ENCODE data around the gene CCDC170.
"Not testable (repeated sequence)": the region's sequence is repeated elsewhere in the genome, so short reads cannot be mapped to it uniquely, and the experiment has no call there.

The CCDC170 gene

DNA sequence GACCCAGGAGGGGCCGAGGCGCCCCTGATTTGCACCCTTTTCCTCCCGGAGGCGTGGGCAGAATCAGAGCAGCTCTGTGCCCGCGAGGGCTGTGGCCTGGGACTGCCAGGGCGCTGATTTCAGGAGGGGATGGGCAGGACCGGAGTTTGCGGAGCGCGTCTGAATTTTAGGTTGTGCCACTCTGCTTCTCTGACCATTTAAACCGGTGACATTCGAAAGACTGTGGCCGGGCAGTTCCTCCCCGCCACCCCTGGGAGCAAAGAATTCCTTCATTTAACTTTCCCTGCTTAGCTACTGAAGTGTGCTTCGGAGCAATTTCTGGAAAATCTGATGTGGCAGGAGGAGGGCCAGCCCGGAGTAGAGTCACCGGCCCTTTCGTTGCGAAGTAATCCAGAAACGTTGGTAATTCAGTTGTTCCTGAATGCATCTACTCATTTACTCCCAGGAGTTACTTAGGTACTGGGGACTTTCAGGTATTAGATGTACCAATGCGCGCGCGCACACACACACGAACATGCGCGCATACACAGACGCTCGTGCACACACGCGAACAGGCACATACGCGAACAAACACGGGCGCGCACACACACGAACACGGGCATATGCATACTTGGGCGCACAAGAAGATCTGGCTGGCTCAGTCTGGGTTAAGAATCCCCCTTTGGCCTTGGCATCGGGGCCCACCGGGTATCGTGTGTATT lies 568 bp downstream of the CCDC170 start:
- no peak for DNase-seq (ENCODE audit: low read depth)

DNA sequence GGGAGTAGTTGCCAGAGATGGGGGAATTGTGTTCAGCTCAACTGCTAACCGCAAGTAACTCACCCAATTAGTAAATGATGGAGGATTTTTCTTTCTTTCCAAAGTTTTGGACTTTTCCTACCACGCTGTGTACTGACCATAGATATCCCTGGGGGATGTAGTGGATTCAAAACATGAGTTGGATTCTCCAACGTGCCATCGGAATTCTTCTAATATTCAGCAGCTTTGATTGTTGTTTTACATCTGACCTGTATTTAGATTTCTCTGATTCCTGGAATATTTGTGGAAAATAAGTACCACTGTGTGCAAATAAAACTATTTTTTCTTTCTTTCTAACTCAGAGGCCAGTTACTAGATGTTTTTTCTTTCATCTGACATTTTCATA lies 1.1 kb downstream of the CCDC170 start:
- no peak for DNase-seq (ENCODE audit: low read depth)

DNA sequence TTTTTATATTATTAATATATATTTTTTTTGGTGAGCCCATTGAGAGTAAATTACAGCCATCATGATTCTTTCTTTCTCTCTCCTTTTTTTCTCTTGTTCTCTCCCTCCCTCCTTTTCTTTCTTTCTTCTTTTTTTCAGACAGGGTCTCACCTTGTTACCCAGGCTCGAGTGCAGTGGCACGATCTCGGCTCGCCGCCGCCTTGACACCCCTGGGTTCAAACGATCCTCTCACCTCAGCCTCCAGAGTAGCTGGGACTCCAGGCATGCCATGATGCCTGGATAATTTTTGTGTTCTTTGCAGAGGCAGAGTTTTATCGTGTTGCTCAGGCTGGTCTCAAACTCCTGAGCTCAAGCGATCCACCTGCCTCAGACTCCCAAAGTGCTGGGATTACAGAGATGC lies 1.6 kb downstream of the CCDC170 start:
- no peak for DNase-seq (ENCODE audit: low read depth)

DNA sequence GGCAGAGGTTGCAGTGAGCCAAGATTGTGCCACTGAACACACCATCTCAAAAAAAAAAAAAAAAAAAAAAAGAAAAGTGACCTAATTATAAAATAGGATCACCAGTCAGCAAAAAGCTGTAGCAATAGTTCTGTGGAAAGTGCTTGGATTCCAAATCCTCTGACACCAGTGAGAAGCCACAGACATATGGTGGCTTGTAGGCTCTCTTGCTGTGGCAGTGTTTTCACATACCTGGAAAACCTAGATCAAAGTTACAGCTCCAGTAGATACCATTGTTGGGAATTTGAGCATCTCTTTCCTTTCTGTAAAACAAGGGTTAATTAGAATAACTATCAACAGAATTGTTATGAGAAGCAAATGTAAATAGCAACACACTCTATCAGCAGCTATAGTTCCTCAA lies 4.1 kb downstream of the CCDC170 start:
- DNase-seq (ENCODE audit: low read depth), result no peak

DNA sequence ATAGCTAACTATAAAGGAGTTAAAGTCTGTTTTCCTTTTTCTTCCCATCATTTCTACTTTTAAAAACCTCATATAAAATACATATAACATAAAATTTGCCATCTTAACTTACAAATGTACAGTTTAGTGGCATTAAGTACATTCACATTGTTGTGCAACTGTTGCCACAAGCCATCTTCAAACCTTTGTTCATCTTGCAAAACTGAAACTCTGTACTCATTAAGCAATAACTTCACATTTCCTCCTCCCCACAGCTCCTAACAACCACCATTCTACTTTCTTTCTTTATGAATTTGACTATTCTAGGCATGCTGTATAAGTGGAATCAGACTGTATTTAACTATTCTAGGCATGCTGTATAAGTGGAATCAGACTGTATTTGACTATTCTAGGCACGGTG lies 4.5 kb downstream of the CCDC170 start:
- no peak for DNase-seq (ENCODE audit: low read depth)

DNA sequence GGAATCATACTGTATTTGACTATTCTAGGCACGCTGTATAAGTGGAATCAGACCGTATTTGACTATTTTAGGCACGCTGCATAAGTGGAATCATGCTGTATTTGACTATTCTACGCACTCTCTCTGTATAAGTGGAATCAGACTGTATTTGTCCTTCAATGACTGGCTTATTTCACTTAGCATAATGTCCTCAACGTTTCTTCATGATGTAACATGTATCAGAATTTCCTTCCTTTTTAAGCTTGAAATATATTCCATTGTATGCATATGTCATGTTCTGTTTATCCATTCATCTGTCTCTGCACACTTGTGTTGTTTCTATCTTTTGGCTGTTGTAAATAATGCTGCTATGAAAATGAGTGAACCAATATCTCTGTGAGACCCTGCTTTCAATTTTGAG lies 5.7 kb downstream of the CCDC170 start:
- DNase-seq (ENCODE audit: low read depth), result no peak

DNA sequence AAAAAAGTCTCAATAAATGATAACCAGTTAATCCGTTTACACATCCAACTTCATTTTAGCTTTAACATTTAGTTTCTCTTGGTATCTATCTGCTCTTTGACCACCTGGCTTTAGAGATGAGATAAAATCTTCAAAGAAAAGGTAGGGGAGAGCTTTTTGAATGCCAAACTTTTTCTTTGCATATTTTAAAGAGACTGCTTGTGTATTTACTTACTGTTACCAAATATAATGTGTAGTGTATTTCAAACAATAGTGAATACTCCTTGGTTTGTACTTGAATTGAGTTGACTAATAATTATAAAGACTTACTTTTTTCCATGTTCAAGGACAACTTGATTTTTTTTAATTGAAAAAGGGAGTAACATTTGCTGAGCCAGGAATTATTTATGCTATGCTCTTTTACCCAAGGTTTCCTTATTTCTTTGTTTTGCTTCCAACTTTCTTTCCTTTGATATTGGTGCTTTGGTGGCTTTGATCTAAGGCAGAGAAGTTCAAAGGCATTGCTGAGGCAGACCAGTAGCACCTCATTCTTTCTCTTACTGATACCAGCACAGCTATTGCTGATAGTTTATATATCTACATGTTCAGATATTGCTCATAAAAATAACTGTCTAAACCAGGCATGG lies 7.8 kb downstream of the CCDC170 start:
- DNase-seq (ENCODE audit: low read depth), result no peak

DNA sequence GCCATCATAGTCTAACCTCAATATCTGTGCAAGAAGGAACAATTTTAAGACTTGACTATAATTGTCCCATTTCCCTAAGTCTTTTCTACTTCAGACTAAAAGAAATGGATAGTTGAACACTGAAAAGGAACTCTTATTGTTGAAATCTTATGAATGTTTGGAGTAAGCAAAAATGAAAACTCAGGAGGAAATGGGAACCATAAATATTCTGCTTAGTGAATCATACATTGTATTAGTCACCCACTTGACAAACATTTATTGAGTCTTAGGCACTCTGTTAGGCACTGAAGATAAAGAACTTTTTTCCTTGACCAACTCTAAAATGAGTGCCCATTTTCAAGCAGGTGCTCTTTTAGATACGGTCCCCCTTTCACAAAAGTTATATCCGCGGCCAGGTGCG lies 8.7 kb downstream of the CCDC170 start:
- no peak for DNase-seq (ENCODE audit: low read depth)

DNA sequence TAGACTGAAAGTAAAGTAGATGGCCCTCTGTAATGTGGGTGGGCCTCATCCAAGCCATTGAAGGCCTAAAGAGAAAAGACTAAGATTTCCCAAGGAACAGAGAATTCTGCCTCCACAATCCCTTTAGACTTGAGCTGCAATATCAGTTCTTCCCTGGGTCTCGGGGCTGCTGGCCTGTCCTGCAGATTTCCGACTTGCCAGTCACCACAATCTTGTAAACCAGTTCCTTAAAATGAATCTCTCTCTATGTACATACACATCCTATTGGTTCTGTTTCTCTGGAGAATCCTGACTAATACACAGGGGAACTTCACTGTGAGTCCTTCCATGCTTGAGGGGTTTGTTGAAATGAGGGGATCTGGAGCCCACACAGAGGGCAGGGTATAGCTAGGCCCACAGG lies 12.9 kb downstream of the CCDC170 start:
- no peak for DNase-seq (ENCODE audit: low read depth)

DNA sequence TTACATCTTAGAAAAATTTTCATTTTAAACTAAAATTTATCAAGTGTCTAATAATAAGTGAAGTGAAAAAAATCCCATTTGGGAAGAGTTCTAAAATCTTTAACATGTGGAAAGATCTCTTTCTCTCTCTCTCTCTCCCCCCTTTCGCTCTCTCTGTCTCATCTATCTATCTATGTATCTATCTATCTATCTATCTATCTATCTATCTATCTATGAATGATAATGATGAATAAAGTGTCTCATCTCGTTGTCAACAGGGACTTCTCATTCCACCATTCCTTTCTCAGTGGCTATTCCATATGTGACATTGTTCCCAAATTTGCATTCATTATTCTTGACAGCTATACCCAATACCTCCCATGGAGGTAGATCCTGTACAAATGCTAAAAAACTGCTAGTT lies 15.2 kb downstream of the CCDC170 start:
- DNase-seq (ENCODE audit: low read depth), result no peak

DNA sequence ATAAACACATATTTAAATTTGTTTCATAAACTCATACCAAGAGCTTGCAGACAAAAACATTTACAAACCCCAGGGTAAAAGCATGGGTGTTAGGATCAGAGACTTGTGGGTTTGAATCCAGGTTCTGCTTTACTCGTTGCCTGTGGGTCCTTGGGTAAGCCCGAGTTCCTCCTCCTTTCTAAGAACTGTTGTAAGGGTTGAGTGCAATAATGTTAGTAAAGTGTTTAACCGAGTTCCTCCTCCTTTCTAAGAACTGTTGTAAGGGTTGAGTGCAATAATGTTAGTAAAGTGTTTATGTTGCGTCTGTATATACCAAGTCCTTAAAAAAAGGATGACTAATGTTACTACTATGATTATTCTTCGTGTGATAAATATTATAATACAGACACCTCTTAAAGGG lies 18.7 kb downstream of the CCDC170 start:
- DNase-seq (ENCODE audit: low read depth), result no peak

DNA sequence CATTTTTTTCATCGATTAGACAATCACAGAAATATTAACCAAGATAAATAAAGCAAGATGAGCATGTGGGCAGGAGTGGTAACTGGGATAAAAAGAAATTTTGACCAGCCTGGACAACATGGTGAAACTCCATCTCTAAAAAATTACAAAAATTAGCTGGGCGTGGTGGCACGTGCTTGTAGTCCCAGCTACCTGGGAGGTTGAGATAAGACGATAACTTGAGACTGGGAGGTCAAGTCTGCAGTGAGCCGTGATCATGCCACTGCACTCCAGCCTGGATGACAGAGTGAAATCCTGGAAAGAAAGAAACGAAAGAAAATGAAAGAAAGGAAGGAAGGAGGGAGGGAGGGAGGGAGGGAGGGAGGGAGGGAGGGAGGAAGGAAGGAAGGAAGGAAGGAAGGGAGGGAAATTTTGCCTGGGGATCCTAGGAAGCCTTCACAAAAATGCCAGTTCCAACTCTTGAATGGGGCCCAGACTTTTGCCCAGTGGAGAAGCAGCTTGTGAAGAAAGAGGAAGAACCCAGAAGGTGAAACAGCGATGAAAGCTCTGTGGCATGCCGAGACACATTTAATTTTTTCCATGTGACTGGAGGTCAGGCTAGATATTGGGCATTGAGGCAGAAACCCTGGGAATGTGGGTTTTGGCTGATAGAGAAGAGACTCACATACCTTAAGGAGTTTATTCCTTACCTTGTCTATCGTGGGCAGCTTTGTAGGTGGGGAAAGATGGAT lies 20.3 kb downstream of the CCDC170 start:
- no peak for DNase-seq (ENCODE audit: low read depth)

DNA sequence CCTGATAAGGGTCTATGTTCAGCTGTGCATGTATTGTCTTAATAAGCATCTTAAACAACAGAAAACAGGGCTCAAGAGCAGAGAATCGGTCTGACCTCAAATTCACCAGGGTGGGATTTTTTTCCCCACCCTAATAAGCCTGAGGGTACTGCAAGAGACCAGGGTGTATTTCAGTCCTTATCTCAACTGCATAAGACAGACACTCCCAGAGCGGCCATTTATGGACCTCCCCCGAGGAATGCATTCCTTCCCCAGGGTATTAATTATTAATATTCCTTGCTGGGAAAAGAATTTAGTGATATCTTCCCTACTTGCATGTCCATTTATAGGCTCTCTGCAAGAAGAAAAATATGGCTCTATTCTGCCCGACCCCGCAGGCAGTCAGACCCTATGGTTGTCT lies 25.2 kb downstream of the CCDC170 start:
- not testable (repeated sequence) for DNase-seq (ENCODE audit: low read depth)

DNA sequence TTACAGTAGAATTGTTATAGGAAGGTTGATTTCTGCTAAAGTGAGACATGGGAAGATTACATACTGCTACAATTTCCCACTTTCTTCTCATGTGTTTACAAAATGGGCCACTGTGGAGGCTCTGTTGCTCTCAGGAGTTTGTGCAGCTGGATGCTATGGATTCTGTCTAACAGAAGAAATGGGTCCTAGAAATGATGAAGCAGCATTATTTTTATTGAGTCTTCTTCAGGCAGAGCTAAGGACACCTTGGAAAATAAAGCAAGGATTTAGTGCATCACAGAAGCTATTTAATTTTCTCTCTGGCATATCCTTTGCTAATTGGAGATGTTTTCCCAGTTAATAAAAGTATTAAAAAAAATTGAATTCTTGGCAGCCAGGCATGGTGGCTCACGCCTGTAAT lies 29.2 kb downstream of the CCDC170 start:
- DNase-seq (ENCODE audit: low read depth), result no peak

DNA sequence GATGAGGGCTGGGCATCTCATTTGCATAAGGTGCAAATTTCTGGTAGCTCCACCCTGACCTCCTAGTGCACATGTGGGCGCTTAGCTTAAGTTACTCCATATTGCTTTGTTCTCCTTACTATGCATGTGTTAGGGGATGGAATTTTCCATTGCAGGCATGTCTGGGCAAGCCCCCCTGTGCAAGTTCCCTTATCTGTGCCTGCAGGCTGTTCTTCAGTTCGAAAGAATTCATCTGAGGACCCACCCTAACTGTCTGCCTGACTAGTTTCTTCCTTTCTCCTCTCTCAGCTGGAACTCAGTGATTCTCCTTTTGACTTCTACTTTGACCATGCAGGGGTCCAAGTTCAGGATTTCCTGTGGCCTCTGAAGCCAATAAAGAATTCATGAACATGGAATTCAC lies 30.2 kb downstream of the CCDC170 start:
- DNase-seq (ENCODE audit: low read depth), result no peak

DNA sequence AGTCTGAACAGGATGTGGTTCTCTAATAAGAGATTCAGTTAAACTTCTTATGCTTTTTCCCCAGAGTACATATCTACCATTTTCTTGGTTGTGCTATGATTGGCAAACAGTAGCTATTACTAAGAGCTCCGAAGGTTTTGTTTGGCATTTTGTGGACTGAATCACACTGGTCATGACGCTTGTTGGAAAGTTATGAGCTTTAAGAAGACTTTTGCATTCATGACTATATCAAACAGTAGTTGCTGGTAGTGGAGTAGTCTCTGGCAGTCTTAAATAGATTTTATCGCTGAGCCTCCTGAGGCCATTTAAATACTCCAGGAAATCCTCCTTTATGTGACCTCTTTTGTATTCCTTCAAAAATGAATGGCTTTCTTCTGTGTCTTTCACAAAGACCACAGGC lies 40.8 kb downstream of the CCDC170 start:
- no peak for DNase-seq (ENCODE audit: low read depth)

DNA sequence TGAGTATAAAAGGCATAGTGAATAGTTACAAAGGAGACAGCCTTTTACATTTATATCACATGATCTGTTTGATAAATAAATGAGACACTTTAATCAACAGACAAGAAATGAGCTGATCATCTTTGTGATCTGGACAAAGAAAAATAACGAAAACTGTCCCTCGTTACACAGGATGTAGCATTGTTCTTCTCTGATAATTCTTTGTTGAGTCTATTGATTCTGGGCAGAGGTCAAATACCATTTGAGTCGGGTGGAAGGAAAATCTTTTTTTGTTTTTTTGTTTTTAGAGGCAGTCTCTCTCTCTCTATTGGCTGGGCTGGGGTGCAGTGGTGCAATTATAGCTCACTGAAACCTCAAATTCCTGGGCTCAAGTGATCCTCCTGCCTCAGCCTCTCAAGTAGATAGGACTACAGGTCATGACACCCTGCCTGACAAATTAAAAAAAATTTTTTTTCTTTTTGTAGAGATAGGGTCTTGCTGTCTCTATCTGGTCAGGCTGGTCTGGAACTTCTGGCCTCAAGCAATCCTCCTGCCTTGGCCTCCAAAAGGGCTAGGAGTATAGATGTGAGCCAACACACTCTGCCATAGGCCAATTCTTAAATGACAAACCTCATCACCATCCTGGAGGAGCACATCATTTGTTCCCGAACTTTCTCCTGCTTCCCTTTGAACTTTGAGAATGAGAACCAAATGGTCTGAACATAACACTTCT lies 41.8 kb downstream of the CCDC170 start:
- DNase-seq (ENCODE audit: low read depth), result no peak

DNA sequence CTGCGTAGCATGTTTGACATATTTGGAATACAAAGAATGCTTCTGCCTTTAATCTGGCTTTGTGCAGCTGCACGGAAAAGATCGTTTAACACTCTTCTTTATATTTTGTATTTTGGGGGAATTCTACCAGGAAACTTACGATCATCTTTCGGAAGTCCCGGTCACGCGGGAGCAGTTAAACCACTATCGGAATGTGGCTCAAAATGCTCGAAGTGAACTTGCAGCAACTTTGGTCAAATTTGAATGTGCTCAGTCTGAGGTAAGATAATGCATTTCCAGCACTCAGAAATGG lies 42.3 kb downstream of the CCDC170 start:
- DNase-seq (ENCODE audit: low read depth), result no peak

DNA sequence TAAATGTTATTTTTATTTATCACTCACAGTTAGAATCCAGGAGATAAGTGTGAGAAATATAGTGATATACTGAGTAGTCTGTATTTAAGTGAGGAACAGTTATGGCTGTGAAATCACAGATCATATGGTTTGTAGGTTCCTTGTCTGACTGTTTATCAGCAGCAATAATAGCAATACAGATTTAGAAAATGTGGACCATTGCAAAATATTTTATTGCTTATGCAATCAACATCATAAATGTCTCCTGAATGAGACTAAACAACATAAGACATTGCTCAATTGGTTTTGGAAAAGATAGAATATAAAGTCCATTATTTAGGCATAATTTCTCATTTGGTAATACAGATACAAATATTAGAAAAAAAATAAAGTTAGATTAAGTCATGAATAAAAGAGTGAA lies 43.7 kb downstream of the CCDC170 start:
- DNase-seq (ENCODE audit: low read depth), result no peak

DNA sequence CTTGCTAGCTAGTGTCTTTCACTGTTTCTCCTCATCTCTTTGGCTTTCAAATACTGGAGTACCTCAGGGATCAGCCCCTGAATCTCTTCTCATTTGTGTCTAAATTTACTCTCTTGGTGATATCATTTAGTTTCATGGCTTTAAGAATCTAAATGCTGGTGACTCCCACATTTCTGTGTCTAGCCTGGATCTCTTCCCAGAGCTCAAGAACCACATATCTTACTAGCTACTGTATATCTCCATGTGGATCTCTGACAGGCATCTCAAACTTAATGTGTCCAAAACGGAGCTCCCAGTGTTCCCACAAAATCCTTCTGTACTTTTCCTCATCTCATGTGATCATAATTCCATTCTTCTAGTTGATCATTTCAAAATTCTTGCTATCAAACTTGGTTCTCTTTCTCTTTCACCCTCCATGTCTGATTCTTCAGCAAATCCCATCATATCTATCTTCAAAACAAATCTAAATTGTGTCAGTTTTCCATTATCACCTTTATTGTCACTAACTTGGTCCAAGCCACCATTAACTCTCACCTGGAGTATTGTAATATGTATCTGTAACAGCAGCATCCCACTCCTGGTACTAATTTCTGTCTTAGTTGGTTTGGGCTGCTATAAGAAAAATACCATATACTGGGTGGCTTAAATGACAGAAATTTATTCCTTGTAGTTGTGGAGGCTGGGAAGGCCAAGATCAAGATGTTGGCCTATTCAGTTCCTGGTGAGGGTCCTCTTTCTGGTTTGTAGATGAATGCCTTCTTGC lies 45.9 kb downstream of the CCDC170 start:
- DNase-seq (ENCODE audit: low read depth), result no peak

DNA sequence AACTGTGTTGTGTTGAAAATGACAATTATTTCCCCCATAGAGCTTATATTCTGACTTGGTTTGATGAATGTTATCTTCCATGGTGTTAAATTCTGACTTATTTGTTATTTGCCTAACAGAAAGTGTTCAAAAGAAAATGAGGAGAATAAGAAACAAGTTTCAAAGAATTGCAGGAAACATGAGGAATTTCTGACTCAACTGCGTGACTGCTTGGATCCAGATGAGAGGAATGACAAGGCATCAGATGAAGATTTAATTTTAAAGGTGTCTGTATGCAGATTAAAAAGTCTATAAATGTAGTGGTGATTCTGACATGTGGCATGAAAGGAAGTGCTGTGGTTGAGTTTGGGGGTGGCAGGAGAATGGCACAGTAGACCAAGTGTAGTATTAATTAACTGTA lies 50.6 kb downstream of the CCDC170 start:
- no peak for DNase-seq (ENCODE audit: low read depth)

DNA sequence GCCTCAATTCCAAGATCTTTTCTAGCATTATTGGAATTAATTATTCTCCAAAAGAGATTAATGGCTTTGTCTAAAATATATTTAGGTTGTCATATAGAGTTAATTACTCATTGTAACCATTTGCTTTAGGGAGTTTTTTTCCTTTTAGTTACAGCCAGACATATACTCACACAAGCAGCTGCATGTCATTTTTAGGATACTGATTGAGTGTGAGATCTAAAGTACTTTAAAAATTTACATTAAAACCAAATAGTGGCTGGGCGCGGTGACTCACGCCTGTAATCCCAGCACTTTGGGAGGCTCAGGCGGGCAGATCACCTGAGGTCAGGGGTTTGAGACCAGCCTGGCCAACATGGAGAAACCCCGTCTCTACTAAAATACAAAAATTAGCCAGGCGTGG lies 51.1 kb downstream of the CCDC170 start:
- not testable (repeated sequence) for DNase-seq (ENCODE audit: low read depth)
